Tongue (tissue), 1 donor: ENCODE data around the gene COX17. TPM values are rescaled to one million over a fixed set of nuclear protein-coding genes. Genes with fewer than 3 reads are reported as not detected.

Source experiments
- total RNA-seq: library from RNA; depleted of rRNA; stranded (reverse); fragments of >200 nt; gene quantifications from one replicate; pipeline ENCODE4 v1.2.3, GENCODE V29; 2014

COX17 gene
- total RNA-seq, 1 donor from 2014 or later, result 17.2 TPM

Other genes with a start within 250 kb of the COX17 start
- 55.7 TPM for gene TMEM39A, start 213.8 kb downstream of the COX17 start, total RNA-seq
- gene POGLUT1, start 208.4 kb downstream of the COX17 start, total RNA-seq, result 26.4 TPM
- 52.4 TPM for gene TIMMDC1, start 178.9 kb downstream of the COX17 start, total RNA-seq
- gene CD80, start 117.8 kb downstream of the COX17 start, total RNA-seq, result not detected
- gene ADPRH, start 97.9 kb downstream of the COX17 start, total RNA-seq, result 11.2 TPM
- gene PLA1A, start 79.5 kb downstream of the COX17 start, total RNA-seq, result 0.31 TPM
- gene POPDC2, start 16.8 kb downstream of the COX17 start, total RNA-seq, result 38.7 TPM
- gene CFAP91, start 25.6 kb upstream of the COX17 start, total RNA-seq, result 2.1 TPM
- gene NR1I2, start 104.7 kb upstream of the COX17 start, total RNA-seq, result not detected